ENCODE measurements around the gene CDC26.
"Not testable (repeated sequence)": the region's sequence is repeated elsewhere in the genome, so short reads cannot be mapped to it uniquely, and the experiment has no call there.

CDC26 gene

DNA sequence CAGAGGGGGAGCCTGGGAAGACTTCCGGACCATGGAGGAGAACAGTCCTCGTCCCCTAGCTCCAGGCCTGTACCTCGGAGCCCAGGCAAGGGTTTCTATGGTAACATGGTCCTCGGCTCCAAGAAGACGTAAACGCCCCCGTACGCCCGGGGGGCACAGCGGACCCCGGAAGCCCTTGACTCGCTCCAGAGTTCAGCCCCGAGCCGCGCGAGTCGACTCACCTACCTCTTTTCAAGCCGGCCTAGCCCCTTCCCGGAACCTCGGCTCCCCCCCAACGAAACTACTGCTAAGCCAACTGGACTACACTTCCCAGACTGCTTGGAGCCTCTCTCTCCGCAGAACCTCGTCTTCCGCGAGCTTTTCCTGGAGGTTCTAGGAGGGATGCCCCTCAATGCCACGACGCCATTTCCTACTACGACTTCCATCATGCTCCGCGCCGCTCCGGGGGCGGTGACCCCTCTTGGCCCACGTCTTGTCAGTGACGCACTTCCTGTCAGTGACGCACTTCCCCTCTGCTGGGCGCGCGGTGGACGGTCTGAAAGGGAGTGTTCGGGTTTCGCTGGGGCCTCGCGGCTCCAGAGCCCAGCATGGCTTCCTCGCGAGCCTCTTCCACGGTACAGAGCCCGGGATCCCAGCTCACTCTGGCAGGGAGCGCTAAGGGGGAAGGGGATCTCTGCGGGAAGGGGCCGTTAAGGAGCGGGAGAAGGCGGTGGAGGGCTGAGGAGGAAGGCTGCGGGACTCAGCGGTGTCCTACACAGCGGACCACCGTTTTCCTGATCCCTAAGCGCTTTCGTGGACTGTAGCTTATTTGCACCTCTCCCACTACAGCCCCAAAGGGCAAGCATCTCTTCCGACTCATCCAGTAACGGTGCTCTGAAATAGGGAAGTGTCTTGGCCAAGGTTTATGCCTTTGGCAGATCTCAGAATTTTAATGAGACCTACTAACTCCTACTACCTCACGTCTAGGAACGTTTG, at the start of gene CDC26, which contains the start of gene PRPF4:
Gene CDC26, minus strand, starts transcription at position 416 of the 975 bp plus-strand sequence. CDS start 3,065 bp downstream, outside the sequence.
Gene PRPF4, plus strand, starts transcription at position 502 of the 975 bp plus-strand sequence. Its CDS starts 86 bp downstream, at position 588.
- DNase-seq, result peak; percentile 99

DNA sequence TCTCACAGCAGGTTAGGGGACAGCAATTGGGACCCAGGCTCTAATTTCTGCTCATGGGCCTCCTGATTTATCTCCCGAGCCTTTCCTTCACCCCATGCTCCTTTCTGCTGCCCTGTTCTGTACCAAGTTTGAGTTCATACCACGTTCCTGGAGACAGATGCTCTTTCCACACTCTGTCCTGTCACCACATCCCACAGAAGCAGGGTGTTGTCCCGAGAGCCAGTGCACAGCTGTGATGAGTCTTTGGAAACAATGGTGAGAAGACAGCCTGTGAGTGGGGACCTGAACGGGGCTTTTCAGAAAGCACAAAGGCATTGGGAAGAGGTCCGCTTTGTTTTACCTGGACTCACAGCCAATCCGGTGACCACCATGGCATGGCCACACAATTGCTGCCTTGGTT, 47.3 kb upstream of the CDC26 start:
- DNase-seq, result no peak

DNA sequence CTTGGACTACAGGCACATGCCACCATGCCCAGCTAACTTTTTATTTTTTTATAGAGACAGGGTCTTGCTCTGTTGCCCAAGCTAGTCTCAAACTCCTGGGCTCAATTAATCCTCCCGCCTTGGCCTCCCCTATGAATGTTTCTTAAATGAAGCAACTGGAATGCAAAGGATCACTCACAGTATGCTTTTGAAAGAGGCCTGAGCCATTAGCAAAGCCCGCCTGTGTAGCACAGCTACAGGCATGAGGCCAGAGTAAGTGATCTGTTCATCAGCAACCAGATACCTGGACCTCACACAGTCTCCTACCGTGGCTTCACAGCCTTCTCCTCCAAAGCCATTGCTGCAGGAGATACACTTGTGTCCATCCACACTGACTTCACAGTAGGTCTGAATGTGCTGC, 44.7 kb upstream of the CDC26 start:
- DNase-seq, result no peak

DNA sequence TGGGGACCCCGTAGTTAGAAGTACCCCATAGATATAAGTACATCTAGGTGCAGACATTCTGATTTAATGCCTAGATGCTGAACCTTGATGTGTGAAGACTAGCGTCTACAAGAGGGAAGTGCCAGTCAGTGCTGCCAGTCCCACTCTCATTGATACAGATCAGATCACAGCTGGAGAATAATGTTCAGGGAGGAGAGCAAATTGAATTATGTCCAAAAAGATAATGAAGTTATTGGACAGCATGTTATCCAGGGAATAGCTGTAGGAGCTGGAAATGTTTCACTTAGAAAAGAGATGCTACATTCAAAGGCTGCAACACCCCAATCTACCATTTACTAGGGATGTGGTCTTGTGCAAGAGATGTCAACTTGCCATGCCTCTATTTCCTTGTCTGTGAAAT, 43.7 kb upstream of the CDC26 start:
- no peak for DNase-seq

DNA sequence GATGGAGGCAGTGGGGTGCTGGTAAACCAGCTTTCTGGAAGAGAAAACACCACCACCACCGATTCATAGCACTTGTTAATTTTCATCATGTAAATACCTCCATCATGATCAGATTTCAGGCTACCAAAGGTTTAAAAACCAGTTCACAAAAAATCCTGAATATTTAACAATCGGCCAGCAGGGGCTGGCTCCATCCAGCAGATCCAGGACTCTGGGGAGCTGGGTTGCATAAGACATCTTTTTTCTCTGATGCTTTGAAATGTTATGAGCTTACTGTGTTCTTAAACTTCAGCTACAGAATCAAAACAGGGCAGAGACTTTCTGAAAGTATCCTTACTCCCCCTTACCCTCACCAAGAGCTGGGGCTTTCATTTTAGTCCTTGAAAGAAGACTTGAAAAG, 42.4 kb upstream of the CDC26 start:
- no peak for DNase-seq

DNA sequence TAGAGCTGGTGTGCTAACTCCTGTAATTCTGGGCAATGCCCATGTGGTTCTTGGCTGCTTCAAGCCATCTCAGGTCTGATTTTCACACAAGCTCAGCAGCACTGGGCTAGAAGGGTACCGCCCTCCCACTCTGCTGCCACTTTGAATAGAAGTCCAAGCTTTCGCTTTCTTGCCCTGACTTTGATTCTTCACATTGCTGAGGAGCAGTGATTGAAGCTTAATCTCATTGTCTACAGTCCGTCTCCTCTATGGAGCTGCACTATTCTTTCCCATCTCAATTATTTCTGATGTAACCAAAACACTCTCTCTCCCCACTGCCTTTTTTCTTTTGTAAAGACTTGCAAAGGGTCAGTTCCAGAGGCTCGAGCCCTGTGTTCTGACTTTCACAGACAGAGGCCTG, 40.7 kb upstream of the CDC26 start:
- peak; percentile 52 for DNase-seq

DNA sequence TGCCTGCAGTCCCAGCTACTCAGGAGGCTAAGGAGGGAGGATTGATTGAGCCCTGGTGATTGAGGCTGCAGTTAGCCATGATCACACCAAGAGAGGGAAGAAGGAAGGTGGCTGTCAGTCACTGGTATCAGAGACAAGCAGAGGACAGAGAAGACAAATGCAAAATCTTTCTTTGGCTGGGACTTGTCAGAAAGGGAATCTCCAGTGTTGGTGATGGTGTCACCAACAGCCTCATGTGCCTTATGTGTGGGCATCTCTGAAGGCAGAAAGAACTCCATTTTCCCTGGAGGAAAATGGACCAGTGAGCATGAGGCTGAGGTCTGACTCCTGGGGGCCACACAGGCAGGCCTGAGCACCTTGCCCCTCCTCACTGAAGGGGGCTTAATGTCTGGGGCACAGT, 39.9 kb upstream of the CDC26 start:
- DNase-seq, result no peak

DNA sequence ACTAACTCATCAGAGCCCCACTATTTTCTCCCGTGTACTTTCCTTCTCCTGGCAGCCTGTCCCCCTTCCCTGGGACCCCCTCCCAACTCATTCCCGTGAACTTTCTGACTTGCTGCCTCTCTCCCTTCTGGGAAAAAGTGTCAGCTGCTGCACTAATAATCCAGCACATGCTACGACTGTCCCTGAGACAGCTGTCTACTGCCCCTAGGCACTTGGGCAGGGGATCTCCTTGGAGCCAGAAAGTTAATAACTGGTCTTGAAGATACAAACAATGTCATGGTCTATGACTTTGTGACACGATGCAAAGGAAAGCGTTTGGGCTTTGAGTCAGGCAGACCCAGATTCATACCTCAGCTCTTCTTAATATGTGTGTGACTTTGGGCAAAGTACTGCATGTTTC, 37.9 kb upstream of the CDC26 start:
- peak; percentile 33 for DNase-seq

DNA sequence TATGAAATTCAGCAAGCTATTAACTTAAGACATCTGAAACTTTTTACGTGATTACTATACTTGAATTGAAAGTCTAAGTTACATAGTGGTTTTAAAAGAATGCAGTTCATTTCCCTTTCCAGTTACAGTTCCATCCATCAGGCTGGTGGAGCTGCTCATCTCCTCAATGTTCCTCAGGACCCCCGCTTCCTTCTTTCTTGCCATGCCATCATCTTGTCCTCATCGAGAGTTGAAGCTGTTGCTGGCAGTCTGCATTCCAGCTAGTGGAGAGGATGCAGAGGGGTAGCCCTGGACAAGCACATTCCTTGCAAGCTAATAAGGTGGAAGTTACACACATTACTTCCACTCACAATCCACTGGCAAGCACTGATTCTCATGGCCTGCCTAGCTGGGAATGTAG, 36.6 kb upstream of the CDC26 start:
- no peak for DNase-seq

DNA sequence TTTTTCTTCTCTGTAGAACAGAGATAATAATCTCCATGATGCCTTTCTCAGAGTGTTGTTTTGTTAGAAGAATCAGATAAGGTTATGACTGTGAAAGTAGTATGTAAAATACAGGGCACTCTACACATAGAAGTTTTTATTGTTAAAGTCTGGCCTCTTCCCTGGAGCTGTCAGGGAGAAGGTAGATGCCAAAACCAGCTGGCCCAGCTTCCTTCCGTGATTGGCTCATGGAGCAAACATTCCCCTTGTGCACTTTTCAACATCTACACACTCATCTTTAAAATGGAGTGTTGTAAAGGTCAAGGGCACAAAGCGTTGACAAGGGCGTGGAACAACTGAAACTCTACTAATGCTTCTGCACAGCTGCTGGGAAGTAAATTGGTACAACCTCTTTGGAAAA, 35.2 kb upstream of the CDC26 start:
- no peak for DNase-seq

DNA sequence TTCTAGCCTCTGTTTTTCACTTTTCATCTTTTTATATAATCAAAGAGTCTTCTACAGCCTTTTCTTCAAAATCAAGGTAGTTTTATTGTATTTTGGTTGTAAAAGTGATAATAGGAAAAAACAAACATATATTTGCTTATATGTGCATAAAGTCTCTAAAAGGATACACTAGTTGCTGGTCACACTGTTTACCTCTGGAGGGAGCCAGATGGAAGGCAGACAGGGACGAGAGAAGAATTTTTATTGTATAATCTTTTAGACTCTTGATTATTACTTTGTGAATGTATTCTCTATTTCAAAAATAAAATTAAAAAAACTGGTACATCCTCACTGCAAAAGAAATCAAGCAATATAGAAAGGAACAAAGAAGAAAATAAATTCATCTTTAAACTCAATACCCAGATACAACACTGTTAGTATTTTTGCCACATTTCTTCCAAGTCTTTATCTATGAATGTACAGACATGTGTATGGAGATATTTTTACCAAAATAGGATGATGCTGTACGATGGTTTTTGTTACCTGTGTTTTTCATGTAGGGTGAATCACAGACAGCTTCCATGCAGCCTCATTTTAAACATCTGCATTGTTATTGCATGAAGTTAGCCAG, 33.9 kb upstream of the CDC26 start:
- DNase-seq, result peak; percentile 56

DNA sequence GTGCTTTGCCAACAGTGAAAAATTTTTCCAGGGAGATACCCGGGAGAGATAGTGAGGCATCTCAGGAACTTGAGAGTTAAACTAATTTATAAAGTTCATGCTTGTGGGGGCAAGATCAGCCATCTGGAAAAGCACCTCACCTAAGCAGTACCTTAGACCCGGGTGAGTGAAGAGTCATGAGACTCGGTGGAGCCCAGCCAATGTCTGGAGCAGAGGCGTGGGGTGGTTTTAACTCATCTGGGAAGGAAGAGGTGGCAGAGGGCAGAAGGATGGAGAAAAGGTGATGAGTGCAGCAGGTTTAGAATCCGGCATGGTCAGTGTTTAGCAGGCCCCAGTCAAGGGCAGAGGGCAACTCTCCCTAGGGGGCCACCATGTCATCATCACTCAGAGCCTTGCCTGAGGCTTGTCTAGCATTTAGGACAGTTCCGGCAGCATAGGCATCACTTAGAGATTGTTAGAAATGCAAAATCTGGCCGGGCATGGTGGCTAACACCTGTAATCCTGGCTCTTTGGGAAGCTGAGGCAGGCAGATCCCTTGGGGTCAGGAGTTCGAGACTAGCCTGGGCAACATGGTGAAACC, 32.1 kb upstream of the CDC26 start:
- DNase-seq, result no peak

DNA sequence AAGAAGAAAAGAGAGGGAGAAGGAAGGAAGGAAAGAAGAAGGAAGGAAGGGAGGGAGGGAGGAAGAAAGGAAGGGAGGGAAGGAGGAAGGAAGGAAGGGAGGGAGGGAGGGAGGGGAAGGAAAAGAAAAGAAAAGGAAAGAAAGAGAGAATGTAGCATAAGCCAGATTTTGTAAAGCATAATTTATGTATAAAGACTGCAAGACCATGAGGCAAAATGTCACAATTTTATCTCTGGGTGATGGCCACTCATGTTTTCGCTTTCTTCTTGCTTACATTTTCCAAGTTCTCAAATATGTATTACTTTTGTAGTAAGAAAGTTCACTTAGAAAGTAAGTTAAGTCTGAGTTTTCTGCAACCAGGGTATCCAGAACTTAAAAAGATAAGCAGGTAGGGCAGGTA, 31.2 kb upstream of the CDC26 start:
- DNase-seq, result no peak

DNA sequence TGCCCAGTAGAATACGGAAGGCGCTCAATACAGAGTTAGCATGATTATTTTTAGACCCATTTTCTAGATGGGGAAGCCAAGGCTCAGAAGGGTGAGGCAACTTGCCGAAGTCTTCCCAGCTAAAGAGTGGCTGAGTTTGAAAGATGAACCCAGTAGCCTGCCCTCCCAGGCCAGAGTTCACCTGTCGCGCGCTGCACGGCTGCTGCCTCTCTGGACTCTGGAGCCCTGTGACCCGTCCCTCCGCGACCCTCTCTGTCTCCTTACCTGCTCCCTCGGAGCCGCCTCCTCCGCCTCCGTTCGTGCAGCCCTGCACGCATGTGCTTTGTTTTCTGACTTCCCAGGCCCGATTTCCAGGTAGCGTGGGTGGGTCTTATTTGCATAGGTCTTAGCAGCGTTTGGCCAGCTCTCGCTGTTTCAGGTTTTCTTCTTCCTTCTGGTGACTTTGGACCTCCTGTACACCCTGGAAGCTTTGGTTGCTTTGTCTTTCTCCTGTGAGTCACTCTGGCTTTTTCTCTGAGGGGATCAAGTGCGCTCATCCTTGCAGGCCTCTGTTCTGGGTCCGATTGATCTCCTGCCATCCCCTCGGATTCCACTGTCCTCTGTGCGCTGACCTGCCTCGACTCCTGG, 27.5 kb upstream of the CDC26 start, which contains the start of gene RNF183:
Gene RNF183, minus strand, starts transcription at position 585 of the 627 bp plus-strand sequence. CDS start 5,192 bp downstream, outside the sequence.
- DNase-seq, result peak; percentile 10

DNA sequence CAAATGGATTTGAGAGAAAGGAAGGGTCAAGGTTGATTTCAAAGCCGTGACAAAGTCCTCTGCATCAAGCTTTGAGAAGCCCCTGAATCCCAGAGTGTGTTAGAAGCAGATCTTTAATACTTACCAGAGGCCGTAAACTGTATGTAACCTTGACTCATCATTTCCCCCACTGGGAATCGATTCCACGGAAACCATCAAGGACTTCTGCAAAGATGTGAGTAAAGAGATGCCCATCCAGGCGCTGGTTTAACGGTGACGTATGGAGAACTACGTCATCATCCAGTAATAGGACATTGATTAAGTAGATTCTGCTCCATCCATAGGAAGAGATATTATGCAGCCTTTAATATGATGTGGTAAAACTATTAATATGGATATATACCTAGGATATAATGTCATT, 26.2 kb upstream of the CDC26 start:
- no peak for DNase-seq

DNA sequence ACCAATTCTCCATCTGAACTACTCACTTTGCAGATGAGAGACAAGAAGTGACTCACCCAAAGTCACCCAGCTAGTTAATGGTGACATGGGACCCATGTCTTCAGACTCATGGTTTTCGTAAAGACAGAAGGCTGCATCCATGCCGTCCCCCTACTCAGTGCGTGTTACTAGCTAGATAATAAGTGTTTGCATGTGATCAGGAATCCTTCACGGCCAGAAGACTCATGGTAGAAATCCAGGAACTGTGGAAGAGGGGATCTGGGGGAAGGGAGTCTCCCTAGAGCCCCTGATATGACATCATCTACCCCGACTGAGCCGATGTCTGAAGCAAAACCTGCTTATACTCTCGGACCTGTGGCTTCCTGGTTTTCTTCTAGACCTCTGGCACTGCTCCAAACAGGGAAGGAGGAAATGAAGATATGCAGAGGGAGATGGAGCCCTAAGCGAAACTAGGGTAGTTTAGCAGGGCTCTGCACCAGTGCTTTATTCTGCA, 24.5 kb upstream of the CDC26 start:
- DNase-seq, result peak; percentile 3

DNA sequence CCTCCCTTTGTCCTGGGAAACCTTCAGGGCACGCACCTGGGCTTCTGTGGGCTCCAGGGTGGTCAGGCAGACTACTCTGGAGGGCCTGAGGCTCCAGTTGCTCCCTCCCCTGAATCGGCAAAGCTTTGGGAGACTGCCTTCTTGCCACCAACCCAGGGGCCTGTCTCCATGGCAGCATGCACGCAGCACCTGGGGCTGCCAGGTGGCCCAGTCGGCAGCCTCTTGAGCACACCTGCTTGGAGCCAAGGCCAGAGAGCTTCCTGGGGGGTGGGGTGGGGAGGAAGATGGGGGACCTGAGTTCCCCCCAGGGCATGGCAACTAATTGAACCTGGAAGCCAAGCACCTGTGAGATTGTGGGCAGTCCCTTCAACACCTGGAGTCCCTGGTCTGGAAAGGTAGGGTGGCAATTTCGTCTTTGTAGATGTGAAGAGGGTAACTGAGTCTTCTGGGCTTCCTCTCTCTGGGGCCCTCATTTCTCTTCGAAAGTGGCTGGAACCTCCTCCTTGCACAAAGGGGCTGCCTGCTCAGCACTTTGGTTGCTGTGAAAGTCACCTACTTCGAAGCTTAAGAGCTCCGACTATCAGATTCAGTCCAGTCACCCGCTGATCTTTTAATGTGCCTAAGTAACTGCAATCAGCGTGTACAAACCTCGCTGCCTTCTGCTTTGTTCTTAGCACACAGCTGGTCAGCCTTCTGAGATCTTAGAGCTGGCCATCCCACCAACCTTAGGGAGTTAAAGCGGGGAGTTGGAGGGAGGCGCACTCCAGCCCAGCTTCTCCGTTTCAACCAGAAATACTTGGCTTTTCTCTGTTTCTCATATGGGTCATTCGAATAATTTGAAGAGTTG, 23.8 kb upstream of the CDC26 start:
- DNase-seq, result no peak

DNA sequence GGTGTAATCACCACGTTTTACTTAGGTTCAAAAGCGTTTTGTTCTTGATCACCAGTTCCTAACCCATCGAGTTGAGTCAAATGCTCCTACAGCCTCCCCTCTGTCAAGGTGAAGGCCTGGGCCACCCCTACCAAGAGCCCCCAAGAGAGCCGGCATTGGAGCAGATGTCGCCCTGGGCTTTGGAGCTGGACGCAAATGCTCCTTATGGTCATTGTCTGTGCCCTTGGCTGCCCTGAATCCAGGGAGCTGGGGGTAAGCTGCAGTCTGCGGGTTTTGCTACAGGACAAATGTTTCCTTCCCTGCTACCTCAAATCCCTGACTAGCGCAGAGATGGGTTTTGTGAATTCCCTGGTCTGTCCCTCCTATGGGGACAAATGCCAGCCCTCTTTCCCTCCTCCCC, 22.9 kb upstream of the CDC26 start:
- no peak for DNase-seq

DNA sequence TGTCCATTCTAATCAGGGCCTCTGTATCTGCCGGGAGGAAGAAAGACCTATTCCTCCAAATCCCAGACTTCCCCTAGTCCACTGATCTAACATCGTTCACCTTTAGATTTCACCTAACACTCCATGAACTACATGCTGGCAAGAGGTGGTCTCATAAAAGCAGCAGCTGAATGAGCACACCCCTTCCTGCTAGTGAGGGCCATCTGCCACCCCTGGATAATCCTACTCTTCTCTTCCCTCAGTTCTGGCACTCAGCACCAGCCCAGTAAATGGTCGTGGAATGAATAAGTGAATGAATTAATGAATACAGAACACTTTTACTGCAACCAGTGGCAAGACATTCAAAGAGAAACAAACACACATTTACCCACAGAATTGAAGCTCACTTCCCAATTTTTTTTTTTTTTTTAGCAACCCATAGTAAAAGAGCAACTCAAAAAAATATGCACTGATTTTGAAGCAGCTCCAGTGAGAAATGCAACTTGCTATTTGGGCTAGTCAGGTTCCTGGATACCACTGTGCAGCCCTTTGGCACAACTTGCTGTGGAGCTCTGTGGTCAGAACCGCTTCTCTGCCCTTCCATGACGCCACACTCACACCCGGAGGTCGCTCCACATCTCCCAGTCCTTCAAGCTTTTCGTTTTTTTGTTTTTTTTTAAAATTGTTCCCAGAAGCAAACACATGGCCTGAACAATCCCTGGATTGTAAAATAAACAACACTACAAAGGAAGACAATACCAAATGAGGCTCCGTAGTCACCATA, 21.6 kb upstream of the CDC26 start:
- DNase-seq, result no peak

DNA sequence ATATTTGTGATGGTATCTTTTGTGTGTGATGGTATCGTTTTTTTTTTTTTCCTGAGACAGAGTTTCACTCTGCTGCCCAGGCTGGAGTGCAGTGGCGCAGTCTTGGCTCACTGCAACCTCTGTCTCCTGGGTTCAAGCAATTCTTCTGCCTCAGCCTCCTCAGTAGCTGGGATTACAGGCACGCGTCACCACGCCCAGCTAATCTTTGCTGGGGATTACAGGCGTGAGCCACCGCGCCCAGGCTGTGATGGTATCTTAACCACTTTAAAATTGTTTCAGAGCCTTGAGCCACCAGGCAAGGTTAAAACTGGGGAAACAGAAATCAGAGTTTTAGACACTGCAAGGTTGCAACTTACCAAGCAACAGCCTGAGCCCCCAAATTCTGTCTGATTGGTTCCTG, 20.9 kb upstream of the CDC26 start:
- DNase-seq, result not testable (repeated sequence)

DNA sequence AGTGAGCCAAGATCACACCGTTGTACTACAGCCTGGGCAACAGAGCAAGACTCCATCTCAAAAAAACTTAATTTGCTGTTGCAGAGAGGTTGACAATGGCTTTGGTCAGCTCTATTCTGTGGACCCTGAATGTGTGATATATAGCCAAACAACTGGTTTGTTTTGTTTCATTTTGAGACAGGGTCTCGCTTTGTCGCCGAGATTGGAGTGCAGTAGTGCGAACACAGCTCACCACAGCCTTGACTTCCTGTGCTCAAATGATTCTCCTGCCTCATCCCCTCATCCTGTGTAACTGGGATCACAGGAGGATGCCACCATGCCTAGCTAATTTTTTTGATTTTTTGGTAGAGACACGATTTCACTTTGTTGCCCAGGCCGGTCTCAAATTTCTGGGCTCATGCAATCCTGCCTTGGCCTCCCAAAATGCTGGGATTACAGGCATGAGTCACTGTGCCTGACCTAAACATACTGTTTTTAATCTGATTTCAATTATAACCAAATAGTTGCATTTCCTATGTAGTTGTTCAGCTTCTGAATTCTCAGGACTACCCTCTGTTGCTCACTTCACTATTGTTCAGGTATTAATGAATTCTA, 18.0 kb upstream of the CDC26 start:
- DNase-seq, result no peak

Measured in eye (tissue), 1 donor.